BLaER1 treated with 17β-estradiol and CSF1 and Interleukin-3, amounts not matched to agents 10 nM and 100 nM (cell line): ENCODE measurements around the gene GALNT18.

Source experiments
- H3K27ac ChIP-seq, 11 experiments: shearing (Covaris generic); formaldehyde crosslinking; 2 replicates each; pipeline ENCODE4 v1.8.1; 2022
- H3K27me3 ChIP-seq, 11 experiments: shearing (Covaris generic); formaldehyde crosslinking; 2 replicates each; pipeline ENCODE4 v1.8.1; 2022
- H3K36me3 ChIP-seq, 11 experiments: shearing (Covaris generic); formaldehyde crosslinking; 2 replicates each; pipeline ENCODE4 v1.8.1; 2022
- H3K4me1 ChIP-seq, 10 experiments: shearing (Covaris generic); formaldehyde crosslinking; 2 replicates each; pipeline ENCODE4 v1.8.1; 2022
- H3K4me2 ChIP-seq, 11 experiments: shearing (Covaris generic); formaldehyde crosslinking; 2 replicates each; pipeline ENCODE4 v1.8.1; 2022
- H3K4me3 ChIP-seq, 10 experiments: shearing (Covaris generic); formaldehyde crosslinking; 2 replicates each; pipeline ENCODE4 v1.8.1; 2022
- H3K9ac ChIP-seq, 11 experiments: shearing (Covaris generic); formaldehyde crosslinking; 2 replicates each; pipeline ENCODE4 v1.8.1; 2022
- H3K9me3 ChIP-seq, 11 experiments: shearing (Covaris generic); formaldehyde crosslinking; replicated peaks in 1 of 11; 2 replicates each; pipeline ENCODE4 v1.8.1; 2022
- H4K20me1 ChIP-seq, 11 experiments: shearing (Covaris generic); formaldehyde crosslinking; 2 replicates each; pipeline ENCODE4 v1.8.1; 2022
- Cebpa-rat ChIP-seq, 11 experiments: shearing (Covaris generic); IDR thresholded peaks; 2 replicates each; pipeline ENCODE4 v1.8.1; 2022

The GALNT18 gene

GRCh38 chr11:11577932-11578911 lies 43.6 kb downstream of the GALNT18 start:
- TF ChIP-seq Cebpa-rat (IDR thresholded peaks at IDR 0.05) = no peak
- H4K20me1 ChIP-seq = no peaks in the 10 kb centered on the region
- H3K4me1 ChIP-seq = peaks cover 0 to 13% (median 0%) of the 10 kb centered on the region in 10 experiments; a peak in 8 of 20 replicates
- no peak overlapping the region for H3K27ac ChIP-seq
- no peaks in the 10 kb centered on the region for H3K36me3 ChIP-seq
- H3K9ac ChIP-seq = no peak overlapping the region
- no peaks in the 10 kb centered on the region for H3K27me3 ChIP-seq
- no peak overlapping the region for H3K4me3 ChIP-seq
- no peaks in the 10 kb centered on the region for H3K9me3 ChIP-seq
- H3K4me2 ChIP-seq = peak overlapping the region in 2 of 11 experiments; percentile 35 to 44; a peak in 3 of 22 replicates

GRCh38 chr11:11577251-11577855 lies 44.5 kb downstream of the GALNT18 start:
- TF ChIP-seq Cebpa-rat (IDR thresholded peaks at IDR 0.05) = no peak
- H3K27me3 ChIP-seq = no peaks in the 10 kb centered on the region
- no peak overlapping the region for H3K27ac ChIP-seq
- no peaks in the 10 kb centered on the region for H3K9me3 ChIP-seq
- peak overlapping the region in 5 of 11 experiments; percentile 3 to 44 (median 31); a peak in 7 of 22 replicates for H3K4me2 ChIP-seq
- no peak overlapping the region for H3K9ac ChIP-seq
- H3K4me3 ChIP-seq = no peak overlapping the region
- H3K36me3 ChIP-seq = no peaks in the 10 kb centered on the region
- no peaks in the 10 kb centered on the region for H4K20me1 ChIP-seq
- peaks cover 0 to 13% (median 0%) of the 10 kb centered on the region in 10 experiments; a peak in 8 of 20 replicates for H3K4me1 ChIP-seq

DNA sequence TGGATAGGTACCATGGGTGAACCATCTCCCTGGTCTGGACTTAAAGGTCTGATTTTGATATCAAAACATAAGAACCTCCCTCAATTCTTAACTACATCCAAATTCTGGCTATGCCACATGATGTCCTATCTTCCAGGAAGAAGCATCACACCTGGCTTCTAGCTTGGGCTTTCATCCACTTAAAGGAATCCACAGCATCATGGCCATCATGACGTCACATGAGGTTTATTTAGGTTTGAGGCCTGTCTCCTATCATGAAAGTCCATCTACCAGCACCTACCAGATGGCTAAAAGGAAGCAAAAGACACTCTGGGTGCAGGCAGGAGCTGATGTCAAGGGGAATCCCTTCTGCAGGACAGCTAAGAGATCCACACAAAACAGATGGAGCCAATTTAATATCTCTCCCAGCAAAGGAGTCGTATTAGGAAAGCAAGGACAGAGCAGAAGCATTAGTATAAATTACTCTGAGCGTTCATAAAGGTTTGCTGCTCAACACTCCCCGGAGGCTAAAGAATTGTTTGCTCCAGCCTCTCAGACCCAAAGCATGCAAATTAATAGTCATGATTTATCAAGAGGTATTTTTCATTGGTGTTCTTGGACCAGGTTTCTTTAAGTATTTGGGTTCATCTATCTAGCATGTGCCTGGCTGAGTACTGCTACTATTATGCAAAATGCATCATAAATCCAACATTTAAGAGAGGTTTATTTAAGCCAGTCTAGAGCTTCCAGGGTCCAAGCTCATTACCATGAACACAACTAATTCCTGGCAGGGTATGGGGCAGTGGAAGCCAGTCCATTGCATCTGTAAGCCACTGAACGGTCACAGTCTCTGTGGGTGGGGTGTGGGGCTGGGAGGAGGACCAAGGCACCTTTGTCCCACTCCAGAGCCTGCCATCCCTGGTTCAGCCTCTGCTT lies 47.2 kb downstream of the GALNT18 start:
- Histone ChIP-seq H3K36me3 (no peaks in the 10 kb centered on the region), H3K4me3 (no peak overlapping the region), H3K27me3 (no peaks in the 10 kb centered on the region), H3K9ac (no peak overlapping the region), H3K4me1 (peaks cover 0 to 25% (median 8%) of the 10 kb centered on the region in 10 experiments; a peak in 15 of 20 replicates), H4K20me1 (no peaks in the 10 kb centered on the region), H3K4me2 (no peak overlapping the region), H3K27ac (no peak overlapping the region), H3K9me3 (no peaks in the 10 kb centered on the region)
- TF ChIP-seq Cebpa-rat (IDR thresholded peaks at IDR 0.05) = no peak

- peaks cover 0 to 32% (median 17%) of the 10 kb centered on the region in 10 experiments; a peak in 17 of 20 replicates for H3K4me1 ChIP-seq
- H3K4me3 ChIP-seq = no peak overlapping the region
- no peak overlapping the region for H3K27ac ChIP-seq
- TF ChIP-seq Cebpa-rat (IDR thresholded peaks at IDR 0.05) = no peak
- H3K4me2 ChIP-seq = no peak overlapping the region
- H3K9ac ChIP-seq = no peak overlapping the region
- no peaks in the 10 kb centered on the region for H3K36me3 ChIP-seq
- H3K9me3 ChIP-seq = no peaks in the 10 kb centered on the region
- H4K20me1 ChIP-seq = no peaks in the 10 kb centered on the region
- H3K27me3 ChIP-seq = no peaks in the 10 kb centered on the region
These were observed 49.4 kb downstream of the GALNT18 start for GRCh38 chr11:11572386-11572785.

DNA sequence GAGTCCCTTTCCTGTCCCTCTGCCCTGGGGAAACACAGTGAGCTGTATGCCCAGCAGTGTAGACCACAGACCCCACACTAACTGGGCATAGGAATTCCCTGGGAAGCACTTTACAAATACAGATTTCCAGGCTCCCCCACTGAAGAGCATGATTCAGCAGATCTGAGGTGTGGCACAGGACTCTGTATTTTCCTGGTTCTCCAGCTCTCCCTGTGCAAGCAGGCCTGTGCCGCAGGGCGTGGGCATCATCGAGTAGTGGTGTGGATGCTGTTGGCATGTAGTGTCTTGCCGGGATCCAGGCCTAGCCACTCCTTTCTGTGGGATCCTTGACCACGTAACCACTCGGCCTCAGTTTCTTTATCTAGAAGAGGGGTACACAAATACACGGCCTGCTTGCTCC lies 49.9 kb downstream of the GALNT18 start:
- H3K4me3 ChIP-seq = no peak overlapping the region
- H3K4me1 ChIP-seq = peaks cover 0 to 27% (median 17%) of the 10 kb centered on the region in 10 experiments; a peak in 17 of 20 replicates
- no peak overlapping the region for H3K27ac ChIP-seq
- no peaks in the 10 kb centered on the region for H3K9me3 ChIP-seq
- TF ChIP-seq Cebpa-rat (IDR thresholded peaks at IDR 0.05) = no peak
- no peaks in the 10 kb centered on the region for H3K36me3 ChIP-seq
- H3K4me2 ChIP-seq = no peak overlapping the region
- no peak overlapping the region for H3K9ac ChIP-seq
- no peaks in the 10 kb centered on the region for H4K20me1 ChIP-seq
- no peaks in the 10 kb centered on the region for H3K27me3 ChIP-seq

GRCh38 chr11:11570823-11571222 lies 51.0 kb downstream of the GALNT18 start:
- Histone ChIP-seq H3K36me3 (no peaks in the 10 kb centered on the region), H3K9me3 (no peaks in the 10 kb centered on the region), H3K4me2 (peak overlapping the region in 3 of 11 experiments; percentile 72 to 76 (median 75); a peak in 4 of 22 replicates), H3K27me3 (no peaks in the 10 kb centered on the region), H3K9ac (no peak overlapping the region), H3K4me1 (peaks cover 0 to 25% (median 16%) of the 10 kb centered on the region in 10 experiments; a peak in 17 of 20 replicates), H3K27ac (no peak overlapping the region), H3K4me3 (no peak overlapping the region), H4K20me1 (no peaks in the 10 kb centered on the region)
- no peak for TF ChIP-seq Cebpa-rat (IDR thresholded peaks at IDR 0.05)

GRCh38 chr11:11569936-11570491 lies 51.8 kb downstream of the GALNT18 start:
- H3K4me2 ChIP-seq = peak overlapping the region in 10 of 11 experiments; percentile 16 to 76 (median 44); a peak in 17 of 22 replicates
- no peak overlapping the region for H3K27ac ChIP-seq
- no peaks in the 10 kb centered on the region for H4K20me1 ChIP-seq
- no peak overlapping the region for H3K9ac ChIP-seq
- no peaks in the 10 kb centered on the region for H3K27me3 ChIP-seq
- peaks cover 0 to 25% (median 16%) of the 10 kb centered on the region in 10 experiments; a peak in 17 of 20 replicates for H3K4me1 ChIP-seq
- H3K4me3 ChIP-seq = no peak overlapping the region
- no peaks in the 10 kb centered on the region for H3K9me3 ChIP-seq
- H3K36me3 ChIP-seq = no peaks in the 10 kb centered on the region
- no peak for TF ChIP-seq Cebpa-rat (IDR thresholded peaks at IDR 0.05)

GRCh38 chr11:11568651-11569229 lies 53.1 kb downstream of the GALNT18 start:
- no peak overlapping the region for H3K9ac ChIP-seq
- H3K4me1 ChIP-seq = peaks cover 0 to 25% (median 16%) of the 10 kb centered on the region in 10 experiments; a peak in 17 of 20 replicates
- H3K27me3 ChIP-seq = no peaks in the 10 kb centered on the region
- no peak overlapping the region for H3K27ac ChIP-seq
- H3K4me3 ChIP-seq = no peak overlapping the region
- H3K9me3 ChIP-seq = no peaks in the 10 kb centered on the region
- no peak for TF ChIP-seq Cebpa-rat (IDR thresholded peaks at IDR 0.05)
- H4K20me1 ChIP-seq = no peaks in the 10 kb centered on the region
- no peaks in the 10 kb centered on the region for H3K36me3 ChIP-seq
- peak overlapping the region in 6 of 11 experiments; percentile 5 to 29 (median 15); a peak in 8 of 22 replicates for H3K4me2 ChIP-seq
